K562 (cell line): ENCODE measurements around the gene NRXN3. TPM values are rescaled to one million over a fixed set of nuclear protein-coding genes. Genes with fewer than 3 reads are reported as not detected.

ENCODE experiments used
- AFF4 ChIP-seq: sonication (generic); formaldehyde crosslinking; IDR thresholded peaks from 2 replicates; pipeline ENCODE4 v1.8.0; 2023; ENCODE audit warnings: mild to moderate bottlenecking, missing genetic modification reagents
- CAMTA2 ChIP-seq: fragments of 250-450 bp; sonication (Bioruptor Pico); conservative IDR thresholded peaks from 2 replicates; pipeline ENCODE4 v1.5.1; 2022
- KDM4B ChIP-seq, 2 experiments: fragments of 450-650 bp in 1 of 2; sonication (generic) in 1 of 2; IDR thresholded peaks; 2 replicates each; pipeline ENCODE4 v1.6.1; 2016 to 2017; ENCODE audit warnings: borderline replicate concordance in 2 of 2, antibody characterized with exemption in 1 of 2, low read depth in 1 of 2, mild to moderate bottlenecking in 1 of 2
- MECOM ChIP-seq: fragments of 250-450 bp; sonication (Bioruptor Pico); IDR thresholded peaks from 2 replicates; pipeline ENCODE4 v1.8.0; 2022; ENCODE audit warnings: inconsistent platforms
- NCOA1 ChIP-seq: fragments of 450-650 bp; IDR thresholded peaks from 2 replicates; pipeline ENCODE4 v1.6.1; 2016; ENCODE audit warnings: low read depth
- NR0B1 ChIP-seq: fragments of 450-650 bp; IDR thresholded peaks from one replicate; pipeline ENCODE4 v1.6.1; 2018; ENCODE audit warnings: mild to moderate bottlenecking, moderate library complexity; ENCODE audit not compliant: partially characterized antibody
- RBM14 ChIP-seq: fragments of 200-400 bp; formaldehyde crosslinking; IDR thresholded peaks from 2 replicates; pipeline ENCODE4 v1.6.1; 2018; ENCODE audit warnings: low read depth, mild to moderate bottlenecking, low read length, moderate library complexity, borderline replicate concordance; ENCODE audit not compliant: insufficient read depth
- STAT6 ChIP-seq: sonication (generic); formaldehyde crosslinking; IDR thresholded peaks from 2 replicates; pipeline ENCODE4 v1.8.1; 2023; ENCODE audit warnings: mild to moderate bottlenecking, missing genetic modification reagents
- TBL1XR1 ChIP-seq, 2 experiments: IDR thresholded peaks; 2 replicates each; pipeline ENCODE4 v1.6.1; 2012; ENCODE audit warnings: improper control_type of control experiment in 2 of 2, low read length in 2 of 2, mild to moderate bottlenecking in 1 of 2
- TCF15 ChIP-seq: fragments of 250-450 bp; sonication (Bioruptor Pico); IDR thresholded peaks from 2 replicates; pipeline ENCODE4 v1.8.0; 2022; ENCODE audit warnings: moderate library complexity, mild to moderate bottlenecking, inconsistent platforms
- ZBED1 ChIP-seq: IDR thresholded peaks from 2 replicates; pipeline ENCODE4 v1.6.1; 2014
- ZNF165 ChIP-seq: fragments of 250-450 bp; sonication (Bioruptor Pico); IDR thresholded peaks from 2 replicates; pipeline ENCODE4 v1.4.0; 2020; ENCODE audit warnings: borderline replicate concordance
- ZNF655 ChIP-seq: fragments of 250-450 bp; sonication (Bioruptor Pico); IDR thresholded peaks from 2 replicates; pipeline ENCODE4 v1.5.0; 2021
- polyA plus RNA-seq, 8 experiments: library from polyadenylated mRNA; depleted of rRNA in 4 of 8; stranded (reverse) in 5 of 8; unstranded in 3 of 8; fragments of >200 nt; fragmentation: Nextera tagmentation in 2 of 8; fragmentation: Illumina TruSeq in 1 of 8; extraction: Ambion mirVana in 2 of 8; extraction: Trizol in 1 of 8; gene quantifications; 2 replicates each; pipeline versions ENCODE4 v1.2.1 to v1.2.3, GENCODE V29; 2011 to 2014; ENCODE audit warnings: inconsistent platforms in 1 of 8, missing spikeins in 1 of 8
- total RNA-seq, 7 experiments: library from RNA; depleted of rRNA in 6 of 7; stranded (reverse); fragments of >200 nt in 6 of 7; fragmentation: Illumina TruSeq in 2 of 7; extraction: Trizol in 2 of 7; gene quantifications; 2 replicates each; pipeline versions ENCODE4 v1.2.1 to v1.2.3, GENCODE V29; 2011 to 2021; ENCODE audit warnings: low replicate concordance in 1 of 7

NRXN3 gene
- total and polyA plus RNA-seq, 9 of the 15 experiments (the other 6 are each of a cell fraction or from before 2014, with no cell fraction given), result 0.09 TPM; not detected in 8

- TF ChIP-seq STAT6 (CRISPR knock-in tag) (no peak), ZNF165 (CRISPR knock-in tag) (no peak), NR0B1 (no peak), MECOM (CRISPR knock-in tag) (no peak), TCF15 (CRISPR knock-in tag) (no peak), TBL1XR1 (IDR thresholded peaks at IDR 0.05; ENCODE audit: low read length in 2 of 2) (no peak), AFF4 (CRISPR knock-in tag) (no peak), ZBED1 (no peak), RBM14 (no peak), NCOA1 (no peak), ZNF655 (CRISPR knock-in tag) (no peak), KDM4B (IDR thresholded peaks at IDR 0.05; ENCODE audit: borderline replicate concordance in 2 of 2, low read depth in 1 of 2) (no peak), CAMTA2 (CRISPR knock-in tag) (no peak)
Observed at GRCh38 chr14:79197516-79197915, 1027.3 kb downstream of the NRXN3 start (continued).
